Ovary (tissue), 9 donors: ENCODE results near the gene OPRD1. TPM values are rescaled to one million over a fixed set of nuclear protein-coding genes. Genes with fewer than 3 reads are reported as not detected.

Experiments
- DNase-seq, 5 donors: peaks; one replicate each; pipeline ENCODE4 v3.0.0-alpha.2; 2019 to 2020
- H3K27ac ChIP-seq, 2 donors: fragments of 200-600 bp; one replicate each; pipeline versions ENCODE4 v1.5.1 to v1.8.0; 2019 to 2022
- H3K27me3 ChIP-seq: fragments of 200-600 bp; one replicate; pipeline ENCODE4 v1.8.0; 2022
- H3K36me3 ChIP-seq: fragments of 200-600 bp; sonication (generic); one replicate; pipeline ENCODE4 v1.5.1; 2019
- H3K4me1 ChIP-seq: one replicate; pipeline ENCODE4 v1.8.1; 2013; ENCODE audit warnings: mild to moderate bottlenecking, moderate library complexity; ENCODE audit not compliant: insufficient read depth
- H3K4me3 ChIP-seq: fragments of 200-600 bp; sonication (generic); one replicate; pipeline ENCODE4 v1.5.1; 2017
- H3K9me3 ChIP-seq, 2 donors: fragments of 200-600 bp in 1 of 2; sonication (generic) in 1 of 2; one replicate each; pipeline versions ENCODE4 v1.5.1 to v1.8.1; 2013 to 2019; ENCODE audit warnings: mild to moderate bottlenecking in 1 of 2, moderate library complexity in 1 of 2
- EP300 ChIP-seq: sonication (generic); formaldehyde crosslinking; IDR thresholded peaks from one replicate; pipeline ENCODE4 v1.6.1; 2017; ENCODE audit warnings: antibody characterized with exemption
- POLR2A ChIP-seq: fragments of 450-650 bp; IDR thresholded peaks from one replicate; pipeline ENCODE4 v1.6.1; 2017; ENCODE audit warnings: antibody characterized with exemption, mild to moderate bottlenecking, moderate library complexity
- WGBS, 3 donors: extraction: QIAGEN DNeasy Blood & Tissue Kit in 1 of 3; methylation state at CpG; one replicate each; pipeline versions ENCODE4 v1.1.5 to v1.1.7; 2013 to 2017; 5-methylcytosine and 5-hydroxymethylcytosine counted together
- intact Hi-C, 4 donors: fragments of 100-400 bp; cut with DNase I; formaldehyde crosslinking; loops; one replicate each; pipeline versions ENCODE4 v1.11.0 to v1.15.1; 2022 to 2023
- polyA plus RNA-seq, 2 donors: library from polyadenylated mRNA; stranded (reverse); fragments of 200-250 nt in 1 of 2; fragments of 350-450 nt in 1 of 2; fragmentation: Illumina TruSeq in 1 of 2; extraction: RNeasy Lipid Tissue Mini Kit (QIAGEN cat#74804) in 1 of 2; gene quantifications; one replicate each; pipeline ENCODE4 v1.2.3, GENCODE V29; 2013 to 2014
- total RNA-seq, 7 donors: library from RNA; depleted of rRNA in 2 of 7; stranded (reverse); fragments of >200 nt in 2 of 7; fragmentation: NEBNext Ultra II Directional in 3 of 7; extraction: Animal tissue kit (Norgen Biotek cat#: 25700) in 3 of 7; gene quantifications; one replicate each; pipeline versions ENCODE4 v1.1.0 to v1.2.4, GENCODE V29; 2016 to 2023
- TF ChIP-seq, protein P1 (sequence below), 3 donors: fragments of 450-650 bp in 2 of 3; fragments of 200-600 bp in 1 of 3; IDR thresholded peaks; one replicate each; pipeline versions ENCODE4 v1.5.1 to v1.8.0; 2016 to 2022; ENCODE audit warnings: antibody characterized with exemption in 3 of 3, mild to moderate bottlenecking in 1 of 3
- donor health status: DM: no; HTN: no; CAD: no; lungs with moderate emphysema.
- donor health status: DM: no; HTN: no; CAD: no.
- donor health status: Bipolar disorder and iron deficiency.
- donor health status: DM: yes; HTN: yes; CAD: no.
- donor health status: DM: no; HTN: no; CAD: no.
- donor health status: DM: yes; HTN: yes; CAD: no.

OPRD1 gene
- total and polyA plus RNA-seq, 9 donors, result 0.02 TPM; not detected in 8

DNA sequence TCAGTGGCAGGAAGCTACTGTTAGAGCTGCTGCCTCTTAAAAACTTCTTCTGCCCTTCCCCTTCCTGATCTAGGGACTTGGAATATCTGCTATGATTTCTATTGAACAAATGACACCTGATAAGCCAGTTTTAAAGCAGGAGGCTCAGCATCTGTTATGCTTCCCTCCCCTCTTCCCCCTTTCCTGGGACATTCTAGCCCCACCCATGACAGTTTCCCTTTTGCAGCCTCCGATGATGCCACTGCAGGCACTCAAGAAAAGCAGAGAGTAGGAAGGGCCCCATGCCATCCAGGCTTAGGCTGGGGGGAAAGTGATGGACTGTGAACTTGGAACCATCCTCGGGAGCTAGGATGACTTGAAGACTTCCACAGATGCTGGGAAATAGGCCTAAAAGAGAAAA lies 87.3 kb downstream of the OPRD1 start:
- peak in 1 of 5 donors; percentile 10 for DNase-seq
- 60 to 71% (median 63%) methylated on average over 2 of the region's 2 CpGs for WGBS, 3 donors
- TF ChIP-seq, protein P1, sequence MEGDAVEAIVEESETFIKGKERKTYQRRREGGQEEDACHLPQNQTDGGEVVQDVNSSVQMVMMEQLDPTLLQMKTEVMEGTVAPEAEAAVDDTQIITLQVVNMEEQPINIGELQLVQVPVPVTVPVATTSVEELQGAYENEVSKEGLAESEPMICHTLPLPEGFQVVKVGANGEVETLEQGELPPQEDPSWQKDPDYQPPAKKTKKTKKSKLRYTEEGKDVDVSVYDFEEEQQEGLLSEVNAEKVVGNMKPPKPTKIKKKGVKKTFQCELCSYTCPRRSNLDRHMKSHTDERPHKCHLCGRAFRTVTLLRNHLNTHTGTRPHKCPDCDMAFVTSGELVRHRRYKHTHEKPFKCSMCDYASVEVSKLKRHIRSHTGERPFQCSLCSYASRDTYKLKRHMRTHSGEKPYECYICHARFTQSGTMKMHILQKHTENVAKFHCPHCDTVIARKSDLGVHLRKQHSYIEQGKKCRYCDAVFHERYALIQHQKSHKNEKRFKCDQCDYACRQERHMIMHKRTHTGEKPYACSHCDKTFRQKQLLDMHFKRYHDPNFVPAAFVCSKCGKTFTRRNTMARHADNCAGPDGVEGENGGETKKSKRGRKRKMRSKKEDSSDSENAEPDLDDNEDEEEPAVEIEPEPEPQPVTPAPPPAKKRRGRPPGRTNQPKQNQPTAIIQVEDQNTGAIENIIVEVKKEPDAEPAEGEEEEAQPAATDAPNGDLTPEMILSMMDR (IDR thresholded peaks at IDR 0.05), result no peak
- TF ChIP-seq EP300, result no peak
- TF ChIP-seq POLR2A, result no peak
- no peaks in the 10 kb centered on the region for H3K36me3 ChIP-seq
- peaks cover 9% of the 10 kb centered on the region for H3K4me1 ChIP-seq
- intact Hi-C loops, result no loop called here
- H3K4me3 ChIP-seq, result no peak overlapping the region
- H3K9me3 ChIP-seq, result no peaks in the 10 kb centered on the region
- no peaks in the 10 kb centered on the region for H3K27me3 ChIP-seq
- peak overlapping the region in 1 of 2 donors; percentile 1 for H3K27ac ChIP-seq

DNA sequence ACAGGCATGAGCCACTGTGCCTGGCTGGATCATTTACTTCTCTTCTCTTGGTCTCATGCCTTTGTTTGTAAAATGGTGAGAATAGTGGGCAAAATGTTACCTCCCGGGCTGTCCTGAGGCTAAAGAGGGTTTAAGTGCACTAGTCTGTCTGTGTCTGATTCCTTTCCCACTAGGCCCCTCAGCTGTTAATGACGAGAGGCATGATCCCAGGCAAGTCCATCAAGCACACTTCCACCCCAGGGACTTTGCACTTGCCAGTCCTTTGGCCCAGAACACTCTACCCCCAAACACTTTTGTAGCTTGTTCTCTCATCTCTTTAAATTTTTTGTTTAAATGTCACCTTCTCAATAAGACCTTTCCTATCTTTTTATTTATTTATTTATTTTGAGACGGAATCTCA lies 88.6 kb downstream of the OPRD1 start:
- DNase-seq, result peak in 1 of 5 donors; percentile 1
- Histone ChIP-seq H3K4me3 (no peak overlapping the region), H3K36me3 (no peaks in the 10 kb centered on the region), H3K4me1 (peaks cover 9% of the 10 kb centered on the region), H3K27ac (no peak overlapping the region), H3K9me3 (no peaks in the 10 kb centered on the region), H3K27me3 (no peaks in the 10 kb centered on the region)
- TF ChIP-seq EP300 (no peak), POLR2A (no peak)
- TF ChIP-seq, protein P1 (IDR thresholded peaks at IDR 0.05), result no peak
- intact Hi-C loops, result no loop called here
- WGBS, 3 donors, result 91 to 96% (median 93%) methylated on average over 3 of the region's 3 CpGs

DNA sequence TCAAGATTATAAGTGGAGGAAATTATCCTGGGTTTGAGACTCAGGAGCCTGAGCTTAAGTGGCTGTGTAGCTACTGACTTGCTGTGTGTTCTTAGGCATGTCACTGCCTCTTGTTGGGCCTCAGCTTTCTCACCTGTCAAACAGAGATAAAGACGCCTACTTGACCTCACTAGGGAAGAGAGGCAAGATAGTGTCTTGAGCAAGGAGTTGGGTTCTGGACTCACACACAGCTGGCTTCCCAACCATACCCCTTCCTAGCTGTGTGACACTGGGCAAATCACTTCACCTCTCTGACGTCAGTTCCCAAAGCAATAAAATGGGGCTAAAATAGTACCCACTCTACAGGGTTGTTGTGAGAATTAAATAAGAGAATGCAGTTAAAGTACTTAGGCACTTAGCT lies 90.8 kb downstream of the OPRD1 start:
- Histone ChIP-seq H3K36me3 (no peaks in the 10 kb centered on the region), H3K9me3 (no peaks in the 10 kb centered on the region), H3K27ac (no peak overlapping the region), H3K27me3 (no peaks in the 10 kb centered on the region), H3K4me1 (peaks cover 9% of the 10 kb centered on the region), H3K4me3 (no peak overlapping the region)
- intact Hi-C loops, result no loop called here
- TF ChIP-seq, protein P1 (IDR thresholded peaks at IDR 0.05), result no peak
- DNase-seq, result no peak
- WGBS, 3 donors, result 88 to 100% (median 96%) methylated on average over 2 of the region's 2 CpGs

DNA sequence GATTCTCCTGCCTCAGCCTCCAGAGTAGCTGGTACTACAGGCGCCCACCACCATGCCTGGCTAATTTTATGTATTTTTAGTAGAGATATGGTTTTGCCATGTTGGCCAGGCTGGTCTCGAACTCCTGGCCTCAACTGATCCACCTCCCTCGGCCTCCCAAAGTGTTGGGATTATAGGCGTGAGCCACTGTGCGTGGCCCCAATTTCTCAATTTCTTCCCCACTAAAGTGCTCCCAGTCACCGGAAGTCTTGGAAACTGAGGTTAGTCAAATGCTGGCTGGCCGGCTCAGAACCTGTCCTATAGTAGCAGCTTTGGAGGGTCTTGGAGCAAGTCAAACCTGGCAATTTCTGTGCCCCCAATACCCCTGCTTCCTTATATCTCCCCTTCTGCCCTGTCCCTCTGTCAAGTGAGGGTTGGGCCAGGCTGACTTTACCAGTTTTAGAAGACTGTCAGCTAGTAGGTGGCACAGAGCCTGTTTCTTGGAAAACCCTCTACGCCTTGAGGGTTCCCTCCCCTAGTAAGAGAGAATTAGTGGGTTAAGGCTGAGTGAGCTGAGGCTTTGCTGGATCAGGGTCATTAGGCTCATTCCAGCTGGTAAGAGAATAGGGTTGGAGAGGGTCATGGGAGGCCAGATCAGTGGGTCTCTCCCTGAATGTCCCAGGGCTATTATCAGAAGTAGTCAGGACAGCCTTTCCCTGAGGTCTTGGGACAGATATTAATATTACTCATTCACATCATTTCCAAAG lies 94.1 kb downstream of the OPRD1 start:
- no peaks in the 10 kb centered on the region for H3K4me1 ChIP-seq
- no peak overlapping the region for H3K27ac ChIP-seq
- H3K4me3 ChIP-seq, result no peak overlapping the region
- H3K9me3 ChIP-seq, result no peaks in the 10 kb centered on the region
- intact Hi-C loops, result no loop called here
- DNase-seq, result no peak
- H3K27me3 ChIP-seq, result no peaks in the 10 kb centered on the region
- no peaks in the 10 kb centered on the region for H3K36me3 ChIP-seq
- 94 to 96% (median 95%) methylated on average over 8 of the region's 8 CpGs for WGBS, 3 donors
- TF ChIP-seq, protein P1 (IDR thresholded peaks at IDR 0.05), result no peak
- no peak for TF ChIP-seq EP300
- no peak for TF ChIP-seq POLR2A
